ENCODE results near the gene WDR20.
"Not testable (repeated sequence)": the region's sequence is repeated elsewhere in the genome, so short reads cannot be mapped to it uniquely, and the experiment has no call there.

WDR20 gene

DNA sequence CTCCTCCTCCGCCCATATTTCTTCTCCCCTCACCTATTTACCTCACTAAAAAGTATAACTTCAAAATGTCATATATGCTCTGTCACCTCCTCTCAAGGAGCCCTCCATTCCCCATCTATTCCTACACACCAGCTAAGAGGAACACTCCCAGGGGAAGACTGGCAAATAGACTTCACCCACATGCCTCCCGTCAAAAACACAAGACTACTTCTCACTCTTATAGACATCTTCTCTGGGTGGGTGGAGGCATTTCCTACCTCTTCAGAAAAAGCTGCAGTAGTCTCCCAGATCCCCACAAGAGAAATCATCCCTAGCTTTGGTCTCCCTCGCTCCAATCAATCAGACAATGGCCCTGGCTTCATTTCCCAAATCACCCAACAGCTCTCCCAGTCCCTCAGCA is 99.1 kb downstream of the WDR20 start:
- DNase-seq (ENCODE audit: low read depth in 2 of 2) = no peak

DNA sequence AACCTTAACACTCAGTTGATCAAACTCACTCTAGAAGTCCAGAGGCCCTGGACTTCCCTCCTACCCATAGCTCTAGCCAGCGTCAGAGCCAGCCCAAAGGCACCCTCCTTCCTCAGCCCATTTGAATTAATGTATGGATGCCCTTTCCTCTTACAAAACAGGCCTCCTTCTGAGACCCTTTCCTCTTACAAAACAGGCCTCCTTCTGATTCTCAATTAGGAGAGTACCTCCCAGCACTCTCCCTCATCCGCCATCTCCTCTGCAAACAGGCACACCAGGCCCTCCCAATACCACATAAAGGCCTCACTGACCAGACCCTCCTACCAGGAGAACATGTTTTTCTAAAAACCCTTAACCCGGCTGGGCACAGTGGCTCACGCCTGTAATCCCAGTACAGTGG is 99.5 kb downstream of the WDR20 start:
- DNase-seq (ENCODE audit: low read depth in 2 of 2) = no peak

DNA sequence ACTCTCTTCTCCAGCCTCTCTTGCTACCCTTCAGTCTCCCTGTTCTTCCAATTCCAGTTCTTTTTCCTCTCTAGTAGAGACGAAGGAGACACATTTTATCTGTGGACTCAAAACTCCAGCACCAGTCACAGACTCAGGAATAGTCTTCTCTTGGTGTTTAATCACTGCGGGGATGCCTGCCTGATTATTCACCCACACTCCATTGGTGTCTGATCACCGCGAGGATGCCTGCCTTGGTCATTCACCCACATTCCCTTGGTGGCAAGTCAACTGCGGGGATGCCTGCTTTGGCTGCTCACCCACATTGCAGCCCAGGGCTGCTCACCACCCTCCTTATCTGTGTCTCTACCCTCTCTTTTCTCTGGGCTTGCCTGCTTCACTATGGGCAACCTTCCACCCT is 100.8 kb downstream of the WDR20 start:
- DNase-seq (ENCODE audit: low read depth in 2 of 2) = not testable (repeated sequence)

GRCh38 chr14:102241147-102241546 is 101.5 kb downstream of the WDR20 start:
- DNase-seq (ENCODE audit: low read depth in 2 of 2) = no peak

DNA sequence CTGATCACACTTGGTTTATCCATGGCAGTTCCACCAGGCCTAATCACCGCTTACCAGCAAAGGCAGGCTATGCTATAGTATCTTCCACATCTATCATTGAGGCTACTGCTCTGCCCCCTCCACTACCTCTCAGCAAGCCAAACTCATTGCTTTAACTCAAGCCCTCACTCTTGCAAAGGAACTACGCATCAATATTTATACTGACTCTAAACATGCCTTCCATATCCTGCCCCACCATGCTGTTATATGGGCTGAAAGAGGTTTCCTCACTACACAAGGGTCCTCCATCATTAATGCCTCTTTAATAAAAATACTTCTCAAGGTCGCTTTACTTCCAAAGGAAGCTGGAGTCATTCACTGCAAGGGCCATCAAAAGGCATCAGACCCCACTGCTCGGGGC is 104.1 kb downstream of the WDR20 start:
- not testable (repeated sequence) for DNase-seq (ENCODE audit: low read depth in 2 of 2)

DNA sequence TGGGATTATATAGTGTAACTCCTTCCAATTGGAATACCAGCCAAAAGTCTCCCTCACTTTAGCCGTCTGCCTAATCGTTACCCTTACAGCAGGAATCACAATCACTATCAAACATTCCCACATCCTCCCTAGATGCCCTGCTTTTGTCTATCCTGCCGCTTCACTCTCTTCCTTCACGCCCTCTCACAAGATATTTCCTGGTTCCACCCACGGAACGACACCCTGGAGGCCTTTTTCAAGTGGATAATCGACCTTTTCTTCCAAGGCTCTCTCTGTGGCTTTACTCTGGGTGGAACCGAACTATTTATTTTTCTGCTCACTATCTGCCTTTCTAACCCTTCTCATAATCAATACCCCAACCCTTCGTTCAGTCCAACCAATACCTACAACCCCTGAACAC is 106.4 kb downstream of the WDR20 start:
- DNase-seq (ENCODE audit: low read depth in 2 of 2) = no peak

DNA sequence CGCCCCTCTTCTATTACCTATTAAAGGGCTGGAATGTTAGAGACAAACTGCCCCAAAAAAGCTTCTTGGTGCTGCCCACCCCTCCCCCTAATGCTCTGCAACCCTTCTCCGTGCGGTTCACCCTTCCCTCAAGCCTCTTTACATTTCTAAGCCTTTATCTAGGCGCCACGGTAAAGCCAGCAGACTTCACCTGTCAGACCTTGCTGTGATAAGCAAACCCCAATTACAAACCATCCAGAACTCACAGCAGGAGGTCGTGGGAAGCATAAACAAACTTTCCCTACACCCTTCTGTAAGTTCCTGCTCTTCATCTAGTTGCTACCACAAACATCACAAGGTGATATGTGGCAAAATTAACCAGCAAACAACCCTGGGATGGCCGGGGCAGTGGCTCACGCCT is 108.4 kb downstream of the WDR20 start:
- DNase-seq (ENCODE audit: low read depth in 2 of 2) = no peak

- no peak for DNase-seq (ENCODE audit: low read depth in 2 of 2)
Measured at GRCh38 chr14:102249041-102249440, 109.3 kb downstream of the WDR20 start.

DNA sequence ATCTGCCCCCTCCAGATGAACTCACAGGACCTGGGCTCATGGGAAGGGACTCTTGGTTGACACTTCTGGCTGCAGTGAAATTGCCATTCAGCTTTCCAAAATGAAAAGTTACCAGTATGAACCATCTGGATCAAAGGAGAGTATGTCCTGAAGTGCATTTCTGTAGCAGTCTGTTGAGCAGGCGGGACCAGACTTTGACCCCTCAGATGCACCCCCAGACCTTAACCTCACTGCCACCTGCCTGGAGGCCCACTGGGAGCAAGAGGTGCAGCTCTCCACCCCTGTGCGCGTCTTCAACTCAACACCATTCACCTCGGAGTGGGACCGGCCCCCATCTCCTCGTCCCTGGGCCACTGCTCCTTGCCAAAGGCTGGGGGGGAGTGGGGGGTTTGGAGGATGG is 110.3 kb downstream of the WDR20 start:
- no peak for DNase-seq (ENCODE audit: low read depth in 2 of 2)

- DNase-seq (ENCODE audit: low read depth in 2 of 2) = no peak
Measured at GRCh38 chr14:102250636-102251035, 110.9 kb downstream of the WDR20 start.

DNA sequence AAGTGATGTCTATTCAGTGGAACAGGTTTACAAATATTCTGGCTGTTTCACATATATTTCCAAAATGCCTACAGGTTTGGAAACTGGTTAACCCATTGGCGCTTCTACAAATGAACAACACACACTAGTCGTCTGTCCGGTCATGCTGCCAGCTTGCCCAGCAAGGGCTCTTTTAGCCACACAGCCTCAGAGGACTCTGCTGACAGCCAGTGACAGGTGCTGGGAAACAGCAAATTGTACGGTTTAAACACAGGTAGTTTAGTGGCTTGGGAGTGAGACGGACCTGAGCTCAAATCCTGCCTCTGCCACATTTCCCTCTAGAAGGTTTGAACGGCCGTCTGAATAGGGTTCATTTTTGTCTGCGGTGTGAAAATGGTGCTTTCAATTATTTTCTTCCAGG is 111.5 kb downstream of the WDR20 start:
- no peak for DNase-seq (ENCODE audit: low read depth in 2 of 2)

GRCh38 chr14:102252834-102253801 is 113.4 kb downstream of the WDR20 start:
- no peak for DNase-seq (ENCODE audit: low read depth in 2 of 2)

GRCh38 chr14:102255401-102256190 is 115.9 kb downstream of the WDR20 start:
- no peak for DNase-seq (ENCODE audit: low read depth in 2 of 2)

DNA sequence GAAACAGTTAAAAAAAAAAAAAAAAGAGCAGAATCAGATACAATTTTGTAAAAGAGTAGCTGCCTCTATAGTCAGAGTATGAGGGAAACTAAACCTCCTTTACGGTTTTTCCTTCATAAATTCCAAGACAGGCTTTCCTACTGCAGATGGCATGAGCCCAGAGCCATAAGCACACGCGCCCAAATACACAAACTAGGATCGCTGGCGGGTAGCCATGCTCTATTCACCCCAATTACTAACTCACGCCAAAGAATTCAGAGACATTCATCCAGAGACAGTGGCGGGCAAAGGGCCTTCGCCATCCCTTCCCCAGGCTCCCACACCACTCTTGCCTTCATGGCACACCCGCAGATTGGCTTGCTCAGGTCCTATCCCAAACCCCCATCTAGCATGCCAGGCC is 117.0 kb downstream of the WDR20 start:
- DNase-seq (ENCODE audit: low read depth in 2 of 2) = no peak

DNA sequence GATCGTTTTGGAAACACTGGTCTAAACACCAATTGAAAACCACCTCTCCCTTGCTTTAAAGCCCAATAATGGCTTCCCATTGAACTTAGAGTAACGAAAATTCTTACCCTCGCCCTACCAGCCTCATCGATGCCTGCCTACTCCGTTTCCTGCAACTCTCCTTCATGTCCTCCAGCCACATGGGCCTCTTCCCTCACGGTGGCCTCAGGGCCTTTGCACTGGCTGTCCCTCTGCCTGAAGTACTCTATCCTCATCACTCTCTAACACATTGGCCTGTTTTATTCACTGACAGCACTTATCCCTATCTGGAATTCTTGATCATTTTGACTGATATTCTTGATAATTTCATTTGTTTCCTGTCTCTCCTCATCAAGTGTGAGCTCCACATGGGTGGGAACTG is 118.4 kb downstream of the WDR20 start:
- no peak for DNase-seq (ENCODE audit: low read depth in 2 of 2)
